Measurements from ENCODE around the gene RAB27B. TPM values are rescaled to one million over a fixed set of nuclear protein-coding genes. Genes with fewer than 3 reads are reported as not detected.

RAB27B gene
- total RNA-seq, 1 donor from 2014 or later: 0.41 TPM

DNA sequence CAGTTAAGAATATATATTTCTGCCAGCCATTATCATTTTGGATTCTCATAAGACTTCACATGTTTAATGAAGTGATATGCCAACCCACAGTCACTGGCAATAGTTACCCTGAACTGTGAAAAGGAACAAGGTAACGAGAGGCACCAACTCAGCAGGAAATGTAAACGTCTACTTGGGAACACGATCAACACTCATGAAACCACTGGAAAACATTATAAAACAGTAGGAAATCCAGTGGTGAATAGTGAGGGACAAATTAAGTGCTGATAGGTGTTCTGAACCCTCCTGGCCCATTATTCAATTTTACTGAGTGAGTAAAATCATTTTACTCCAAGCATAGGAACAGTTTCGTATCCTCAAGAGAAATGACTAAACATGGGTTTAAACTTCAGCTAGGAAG is 113.9 kb downstream of the RAB27B start:
- DNase-seq (ENCODE audit: low spot score): no peak
- Mint-ChIP-seq H3K9me3 (ENCODE audit: unreplicated experiment) (no peaks in the 10 kb centered on the region), H3K36me3 (ENCODE audit: low read depth, unreplicated experiment) (no peaks in the 10 kb centered on the region), H3K27me3 (ENCODE audit: unreplicated experiment) (no peaks in the 10 kb centered on the region), H3K27ac (ENCODE audit: unreplicated experiment) (no peak overlapping the region), H3K4me3 (ENCODE audit: unreplicated experiment) (no peak overlapping the region), H3K4me1 (ENCODE audit: unreplicated experiment) (no peaks in the 10 kb centered on the region)
- TF ChIP-seq, protein P1, sequence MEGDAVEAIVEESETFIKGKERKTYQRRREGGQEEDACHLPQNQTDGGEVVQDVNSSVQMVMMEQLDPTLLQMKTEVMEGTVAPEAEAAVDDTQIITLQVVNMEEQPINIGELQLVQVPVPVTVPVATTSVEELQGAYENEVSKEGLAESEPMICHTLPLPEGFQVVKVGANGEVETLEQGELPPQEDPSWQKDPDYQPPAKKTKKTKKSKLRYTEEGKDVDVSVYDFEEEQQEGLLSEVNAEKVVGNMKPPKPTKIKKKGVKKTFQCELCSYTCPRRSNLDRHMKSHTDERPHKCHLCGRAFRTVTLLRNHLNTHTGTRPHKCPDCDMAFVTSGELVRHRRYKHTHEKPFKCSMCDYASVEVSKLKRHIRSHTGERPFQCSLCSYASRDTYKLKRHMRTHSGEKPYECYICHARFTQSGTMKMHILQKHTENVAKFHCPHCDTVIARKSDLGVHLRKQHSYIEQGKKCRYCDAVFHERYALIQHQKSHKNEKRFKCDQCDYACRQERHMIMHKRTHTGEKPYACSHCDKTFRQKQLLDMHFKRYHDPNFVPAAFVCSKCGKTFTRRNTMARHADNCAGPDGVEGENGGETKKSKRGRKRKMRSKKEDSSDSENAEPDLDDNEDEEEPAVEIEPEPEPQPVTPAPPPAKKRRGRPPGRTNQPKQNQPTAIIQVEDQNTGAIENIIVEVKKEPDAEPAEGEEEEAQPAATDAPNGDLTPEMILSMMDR (IDR thresholded peaks at IDR 0.05; ENCODE audit: unreplicated experiment): no peak

DNA sequence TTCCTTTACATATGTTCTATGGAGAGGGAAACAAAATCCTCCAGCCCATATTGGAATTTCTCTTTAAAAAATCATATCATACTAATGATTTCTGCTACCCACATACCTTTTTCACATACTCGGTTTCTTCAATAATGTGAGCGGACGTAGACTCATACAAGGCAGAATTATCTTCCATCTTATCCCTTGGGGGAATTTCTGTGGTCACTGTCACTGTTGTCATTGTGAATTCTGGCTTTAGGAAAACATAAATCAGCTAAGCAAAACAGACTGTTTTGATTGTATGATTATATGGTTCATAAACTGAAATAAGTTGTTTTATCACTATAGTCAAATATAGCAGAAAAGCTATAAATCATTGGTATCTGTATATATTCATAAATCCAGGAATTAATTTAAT is 114.3 kb downstream of the RAB27B start:
- Mint-ChIP-seq H3K36me3 (ENCODE audit: low read depth, unreplicated experiment) (no peaks in the 10 kb centered on the region), H3K4me1 (ENCODE audit: unreplicated experiment) (no peaks in the 10 kb centered on the region), H3K4me3 (ENCODE audit: unreplicated experiment) (no peak overlapping the region), H3K27ac (ENCODE audit: unreplicated experiment) (no peak overlapping the region), H3K9me3 (ENCODE audit: unreplicated experiment) (no peaks in the 10 kb centered on the region), H3K27me3 (ENCODE audit: unreplicated experiment) (no peaks in the 10 kb centered on the region)
- no peak for DNase-seq (ENCODE audit: low spot score)
- TF ChIP-seq, protein P1 (IDR thresholded peaks at IDR 0.05; ENCODE audit: unreplicated experiment): no peak

Other genes with a start within 250 kb of the RAB27B start
- gene DYNAP, start 237.2 kb upstream of the RAB27B start, total RNA-seq (ENCODE audit: unreplicated experiment): not detected
- gene CCDC68, start 131.0 kb downstream of the RAB27B start, total RNA-seq (ENCODE audit: unreplicated experiment): 0.87 TPM